Measurements from ENCODE around the gene ACP2. TPM values are rescaled to one million over a fixed set of nuclear protein-coding genes. Genes with fewer than 3 reads are reported as not detected.

The ACP2 gene
- polyA plus RNA-seq, 1 of the 3 experiments (the other 2 are of a cell fraction) = 17.5 TPM

DNA sequence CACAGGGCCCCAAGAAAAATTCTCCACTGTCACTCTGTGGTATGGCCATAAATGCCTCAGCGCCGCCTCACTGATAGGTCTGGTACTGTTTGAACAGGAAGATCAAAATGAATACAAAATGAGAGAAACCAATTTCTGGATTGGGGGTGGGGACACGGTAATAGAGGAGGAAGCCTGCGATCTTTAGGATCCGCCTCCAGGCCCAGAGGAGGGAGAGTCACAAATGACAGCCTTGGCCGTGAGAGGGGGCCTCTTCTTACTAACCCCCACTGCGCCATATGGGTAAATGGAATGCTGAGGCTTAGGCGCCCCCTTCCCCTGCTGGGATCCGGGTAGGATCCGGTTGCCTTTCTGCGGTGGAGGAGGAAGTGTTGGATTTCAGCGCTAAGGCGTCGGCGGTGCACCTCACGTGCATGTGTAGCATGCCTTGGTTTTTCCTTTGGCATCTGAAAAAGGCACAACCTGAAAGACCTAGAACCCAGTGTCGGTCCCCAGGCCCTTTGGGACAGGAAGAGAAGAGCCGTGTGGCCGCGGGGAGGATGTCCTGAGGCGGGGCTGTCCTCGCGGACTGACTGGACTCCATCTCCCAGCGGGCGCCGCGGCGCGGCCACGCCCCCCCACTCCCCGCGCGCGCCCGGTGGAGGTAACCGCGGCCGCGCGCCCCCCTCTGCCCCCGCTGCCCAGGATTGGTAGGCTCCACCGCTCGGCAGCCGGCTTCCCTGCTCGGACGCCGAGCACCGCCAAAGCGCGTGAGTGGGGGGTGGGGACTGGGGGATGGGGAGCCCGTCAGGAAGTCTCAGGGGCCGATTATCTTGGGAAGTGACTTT, 20.6 kb upstream of the ACP2 start (continued):
- TF ChIP-seq, protein P1, sequence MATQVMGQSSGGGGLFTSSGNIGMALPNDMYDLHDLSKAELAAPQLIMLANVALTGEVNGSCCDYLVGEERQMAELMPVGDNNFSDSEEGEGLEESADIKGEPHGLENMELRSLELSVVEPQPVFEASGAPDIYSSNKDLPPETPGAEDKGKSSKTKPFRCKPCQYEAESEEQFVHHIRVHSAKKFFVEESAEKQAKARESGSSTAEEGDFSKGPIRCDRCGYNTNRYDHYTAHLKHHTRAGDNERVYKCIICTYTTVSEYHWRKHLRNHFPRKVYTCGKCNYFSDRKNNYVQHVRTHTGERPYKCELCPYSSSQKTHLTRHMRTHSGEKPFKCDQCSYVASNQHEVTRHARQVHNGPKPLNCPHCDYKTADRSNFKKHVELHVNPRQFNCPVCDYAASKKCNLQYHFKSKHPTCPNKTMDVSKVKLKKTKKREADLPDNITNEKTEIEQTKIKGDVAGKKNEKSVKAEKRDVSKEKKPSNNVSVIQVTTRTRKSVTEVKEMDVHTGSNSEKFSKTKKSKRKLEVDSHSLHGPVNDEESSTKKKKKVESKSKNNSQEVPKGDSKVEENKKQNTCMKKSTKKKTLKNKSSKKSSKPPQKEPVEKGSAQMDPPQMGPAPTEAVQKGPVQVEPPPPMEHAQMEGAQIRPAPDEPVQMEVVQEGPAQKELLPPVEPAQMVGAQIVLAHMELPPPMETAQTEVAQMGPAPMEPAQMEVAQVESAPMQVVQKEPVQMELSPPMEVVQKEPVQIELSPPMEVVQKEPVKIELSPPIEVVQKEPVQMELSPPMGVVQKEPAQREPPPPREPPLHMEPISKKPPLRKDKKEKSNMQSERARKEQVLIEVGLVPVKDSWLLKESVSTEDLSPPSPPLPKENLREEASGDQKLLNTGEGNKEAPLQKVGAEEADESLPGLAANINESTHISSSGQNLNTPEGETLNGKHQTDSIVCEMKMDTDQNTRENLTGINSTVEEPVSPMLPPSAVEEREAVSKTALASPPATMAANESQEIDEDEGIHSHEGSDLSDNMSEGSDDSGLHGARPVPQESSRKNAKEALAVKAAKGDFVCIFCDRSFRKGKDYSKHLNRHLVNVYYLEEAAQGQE (IDR thresholded peaks at IDR 0.05; ENCODE audit: low read depth, low read length) = no peak; the same call in 1 of the 2 replicates
- no peak for TF ChIP-seq SMC3 (IDR thresholded peaks at IDR 0.05; ENCODE audit: low read depth, low read length)

DNA sequence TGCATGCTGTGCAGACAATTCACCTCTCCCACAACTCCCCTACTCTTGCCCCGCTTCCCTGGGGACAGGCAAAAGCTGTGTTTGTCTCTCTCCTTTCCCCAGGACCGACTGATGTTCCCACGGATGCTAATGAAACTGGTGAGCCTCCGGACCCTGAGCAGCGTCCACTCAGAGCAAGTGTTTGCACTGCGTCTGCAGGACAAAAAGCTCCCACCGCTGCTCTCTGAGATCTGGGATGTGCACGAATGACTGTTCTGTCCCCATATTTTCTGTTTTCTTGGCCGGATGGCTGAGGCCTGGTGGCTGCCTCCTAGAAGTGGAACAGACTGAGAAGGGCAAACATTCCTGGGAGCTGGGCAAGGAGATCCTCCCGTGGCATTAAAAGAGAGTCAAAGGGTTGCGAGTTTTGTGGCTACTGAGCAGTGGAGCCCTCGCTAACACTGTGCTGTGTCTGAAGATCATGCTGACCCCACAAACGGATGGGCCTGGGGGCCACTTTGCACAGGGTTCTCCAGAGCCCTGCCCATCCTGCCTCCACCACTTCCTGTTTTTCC, 19.9 kb upstream of the ACP2 start:
- peak overlapping the region; percentile 78; the same call in 1 of the 2 replicates for H3K9ac ChIP-seq
- peaks cover 34 to 49% of the 10 kb centered on the region in 2 experiments for H3K4me1 ChIP-seq (ENCODE audit: control insufficient read depth in 1 of 2, insufficient read depth in 2 of 2, low read depth in 1 of 2, low read length in 1 of 2)
- no peaks in the 10 kb centered on the region for H3K27me3 ChIP-seq (ENCODE audit: insufficient read depth)
- peaks cover 30% of the 10 kb centered on the region for H3K79me2 ChIP-seq (ENCODE audit: insufficient read depth)
- TF ChIP-seq FOXJ3 (CRISPR knock-in tag; IDR thresholded peaks at IDR 0.05) (0 out of 2 replicates have a peak, but pooled peaks have one; percentile 10), MXI1 (IDR thresholded peaks at IDR 0.05; ENCODE audit: low read depth, low read length) (no peak)
- no peaks in the 10 kb centered on the region for H3K36me3 ChIP-seq (replicated peaks in 1 of 2; ENCODE audit: control insufficient read depth in 1 of 2, insufficient read depth in 2 of 2, low read length in 1 of 2)
- peaks cover 23% of the 10 kb centered on the region for H3F3A ChIP-seq (replicated peaks; ENCODE audit: insufficient read depth)
- DNase-seq = no peak
- ChIA-PET CTCF (interaction anchor here (1.1 to 1.8 kb wide), 5 partner anchors 9 to 115 kb away, joined by 4 to 15 read pairs (median 6); no protein-coding TSS in a partner anchor), POLR2A (no interaction called here)
- H2AFZ ChIP-seq (ENCODE audit: low read depth) = peak overlapping the region; percentile 96
- H3K9me3 ChIP-seq = no peaks in the 10 kb centered on the region
- H4K20me1 ChIP-seq (ENCODE audit: insufficient read depth) = peaks cover 30% of the 10 kb centered on the region
- peak overlapping the region; percentile 85 to 96 for H3K27ac ChIP-seq (ENCODE audit: low read depth in 2 of 2, low read length in 1 of 2)
- H3K4me2 ChIP-seq = peak overlapping the region; percentile 89
- H3K4me3 ChIP-seq (ENCODE audit: low read depth in 2 of 2, low read length in 1 of 2) = peak overlapping the region in 1 of 2 experiments; percentile 64; a peak in 2 of 4 replicates
- H3K9me2 ChIP-seq = no peaks in the 10 kb centered on the region
- WGBS (ENCODE audit: low lambda C conversion rate) = 82% methylated on average over 13 of the region's 13 CpGs

GRCh38 chr11:47267876-47268275, 19.3 kb upstream of the ACP2 start:
- Histone ChIP-seq H3K27me3 (ENCODE audit: insufficient read depth) (no peaks in the 10 kb centered on the region), H3K9me3 (no peaks in the 10 kb centered on the region), H3F3A (replicated peaks; ENCODE audit: insufficient read depth) (peaks cover 23% of the 10 kb centered on the region), H3K4me1 (ENCODE audit: control insufficient read depth in 1 of 2, insufficient read depth in 2 of 2, low read depth in 1 of 2, low read length in 1 of 2) (peaks cover 34 to 49% of the 10 kb centered on the region in 2 experiments), H3K9ac (no peak overlapping the region), H3K4me3 (ENCODE audit: low read depth in 2 of 2, low read length in 1 of 2) (no peak overlapping the region), H3K27ac (ENCODE audit: low read depth in 2 of 2, low read length in 1 of 2) (peak overlapping the region in 1 of 2 experiments; percentile 96; a peak in 2 of 4 replicates), H3K36me3 (replicated peaks in 1 of 2; ENCODE audit: control insufficient read depth in 1 of 2, insufficient read depth in 2 of 2, low read length in 1 of 2) (no peaks in the 10 kb centered on the region), H3K79me2 (ENCODE audit: insufficient read depth) (peaks cover 24% of the 10 kb centered on the region), H4K20me1 (ENCODE audit: insufficient read depth) (peaks cover 24% of the 10 kb centered on the region), H3K4me2 (no peak overlapping the region), H2AFZ (ENCODE audit: low read depth) (no peak overlapping the region), H3K9me2 (no peaks in the 10 kb centered on the region)
- POLR2A ChIA-PET = no interaction called here
- no peak for TF ChIP-seq RFX5 (IDR thresholded peaks at IDR 0.05; ENCODE audit: low read length)
- TF ChIP-seq RXRA (IDR thresholded peaks at IDR 0.05; ENCODE audit: borderline replicate concordance, low read depth) = no peak
- no peak for TF ChIP-seq MAX (IDR thresholded peaks at IDR 0.05; ENCODE audit: low read depth)
- TF ChIP-seq PBX3 (IDR thresholded peaks at IDR 0.05) = no peak
- WGBS (ENCODE audit: low lambda C conversion rate) = 98% methylated on average over 6 of the region's 6 CpGs
- CTCF ChIA-PET = interaction anchor here (1.1 to 1.8 kb wide), 5 partner anchors 8 to 115 kb away, joined by 4 to 15 read pairs (median 6); no protein-coding TSS in a partner anchor
- no peak for DNase-seq

Data from SK-N-SH (cell line).